Stimulated activated CD8-positive, alpha-beta memory T cell treated with anti-CD3 and anti-CD28 coated beads, Interleukin-7, amount 100 ng/mL, for 4 hours (primary cell): ENCODE measurements around the gene UBAP2L.
"Not testable (repeated sequence)": the region's sequence is repeated elsewhere in the genome, so short reads cannot be mapped to it uniquely, and the experiment has no call there.

ENCODE experiments used
- DNase-seq, 2 donors: peaks; one replicate each; pipeline ENCODE4 v3.0.0-alpha.2; 2020; ENCODE audit warnings: low read depth in 2 of 2

The UBAP2L gene

DNA sequence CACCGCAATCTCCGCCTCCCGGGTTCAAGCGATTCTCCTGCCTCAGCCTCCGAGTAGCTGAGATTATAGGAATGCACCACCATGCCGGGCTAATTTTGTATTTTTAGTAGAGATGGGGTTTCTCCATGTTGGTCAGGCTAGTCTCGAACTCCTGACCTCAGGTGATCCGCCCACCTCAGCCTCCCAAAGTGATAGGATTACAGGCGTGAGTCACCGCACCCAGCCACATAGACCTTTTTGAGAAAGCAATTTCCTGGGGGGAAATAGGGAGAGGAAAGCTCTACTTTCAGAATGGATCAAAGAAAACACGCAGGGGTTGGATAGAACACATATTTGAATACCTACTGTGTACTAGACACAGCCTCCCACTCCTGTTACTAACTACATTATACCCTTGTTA, 15.0 kb upstream of the UBAP2L start:
- not testable (repeated sequence) for DNase-seq

- no peak for DNase-seq
Measured at GRCh38 chr1:154206196-154206595, 14.6 kb upstream of the UBAP2L start, which contains the start of gene CFAP141. Gene CFAP141, minus strand, starts transcription at chr1:154206333. Its CDS starts 26 bp downstream, at chr1:154206307.

- DNase-seq, result no peak
Measured at GRCh38 chr1:154207262-154207661, 13.5 kb upstream of the UBAP2L start.

- no peak for DNase-seq
Measured at GRCh38 chr1:154208677-154209388, 11.9 kb upstream of the UBAP2L start.

DNA sequence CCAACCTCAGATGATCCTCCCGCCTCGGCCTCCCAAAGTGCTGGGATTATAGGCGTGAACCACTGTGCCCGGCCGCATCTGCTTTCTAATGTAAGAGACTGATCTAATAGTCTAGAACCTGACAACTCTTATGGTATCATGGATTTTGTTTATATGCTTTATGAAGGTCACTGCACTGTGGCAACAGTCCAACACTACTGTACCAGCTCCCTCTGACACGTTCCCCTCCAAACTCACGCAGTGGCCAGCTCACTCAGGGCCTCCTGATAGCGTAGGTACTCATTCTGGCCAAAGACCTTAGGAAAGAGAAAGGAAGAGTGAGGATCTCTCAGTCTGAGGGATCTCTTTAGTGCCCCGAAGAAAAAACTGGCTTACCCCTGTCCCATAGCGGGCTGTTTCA, 8.7 kb upstream of the UBAP2L start:
- DNase-seq, result no peak

DNA sequence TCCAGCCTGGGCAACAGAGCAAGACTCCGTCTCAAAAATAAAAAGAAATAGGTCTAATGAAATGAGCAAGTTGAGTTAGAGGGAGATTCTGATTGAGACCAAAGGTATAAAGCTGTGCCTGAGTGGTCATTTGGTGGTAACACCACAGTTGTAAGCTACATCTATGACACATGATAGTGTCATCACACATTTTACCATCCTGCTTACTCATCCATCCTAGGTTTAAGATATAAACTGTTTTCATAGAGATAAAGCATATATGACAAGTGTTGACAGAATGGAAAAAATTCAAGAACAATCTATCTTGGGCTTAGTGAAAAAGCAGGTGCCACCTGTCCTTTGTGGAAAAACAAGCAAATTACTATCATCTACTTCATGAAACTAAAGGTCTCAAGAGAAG, 7.5 kb upstream of the UBAP2L start:
- DNase-seq, result no peak

- DNase-seq, result no peak
Measured at GRCh38 chr1:154218545-154218944, 2.2 kb upstream of the UBAP2L start.

GRCh38 chr1:154219541-154219940, 1.2 kb upstream of the UBAP2L start:
- no peak for DNase-seq

DNA sequence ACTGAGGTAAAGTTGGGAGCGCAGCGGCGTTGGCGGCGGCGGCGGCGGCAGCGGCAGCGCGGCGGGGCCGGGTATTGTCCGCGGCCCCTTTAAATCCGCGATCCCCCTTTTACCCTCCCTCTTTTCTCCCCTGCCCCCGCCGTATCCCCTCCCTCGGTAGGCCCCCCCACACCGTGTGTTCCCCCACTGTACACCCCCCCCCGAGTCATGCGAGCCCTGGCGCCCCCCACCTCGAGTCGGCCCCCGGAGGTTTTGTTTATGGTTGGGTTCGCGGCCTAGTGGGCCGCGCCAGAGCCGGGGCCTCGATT, 169 bp downstream of the UBAP2L start:
- DNase-seq, result no peak

DNA sequence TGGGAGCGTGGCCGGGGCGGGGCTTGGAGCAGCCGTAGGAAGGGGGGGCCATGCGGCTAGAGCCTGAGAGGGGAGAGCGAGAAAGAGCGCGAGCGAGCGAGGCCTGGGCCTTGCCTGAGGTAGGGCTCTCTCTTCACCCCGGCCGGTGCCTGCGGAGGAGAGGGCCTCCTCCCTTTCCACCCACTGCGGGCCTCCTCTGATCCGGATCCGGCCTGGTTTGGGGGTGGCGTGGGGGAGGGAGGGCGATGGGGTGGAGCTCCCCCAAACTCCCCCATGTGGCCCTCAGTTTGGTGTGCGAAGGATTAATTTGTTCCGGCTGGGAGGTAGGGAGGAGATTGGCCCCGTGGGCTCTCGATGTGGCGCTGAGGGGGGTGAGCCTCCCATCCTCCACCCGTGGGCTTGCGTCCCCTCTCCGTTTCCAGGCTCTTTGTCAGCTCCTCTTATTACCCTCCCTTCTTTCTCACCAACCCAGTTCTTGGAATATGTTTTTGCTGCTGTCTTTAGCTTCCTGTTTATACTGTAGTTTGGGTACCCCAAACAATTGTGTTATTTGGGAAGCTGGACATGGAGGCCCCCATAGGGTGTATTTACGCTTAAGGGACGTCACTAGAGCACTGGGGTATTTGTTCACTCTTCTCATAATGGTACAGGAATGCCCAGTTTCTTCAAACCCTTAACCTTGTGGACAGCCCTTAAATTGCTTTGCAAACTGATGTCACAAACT, 685 bp downstream of the UBAP2L start:
- peak; percentile 72 for DNase-seq

DNA sequence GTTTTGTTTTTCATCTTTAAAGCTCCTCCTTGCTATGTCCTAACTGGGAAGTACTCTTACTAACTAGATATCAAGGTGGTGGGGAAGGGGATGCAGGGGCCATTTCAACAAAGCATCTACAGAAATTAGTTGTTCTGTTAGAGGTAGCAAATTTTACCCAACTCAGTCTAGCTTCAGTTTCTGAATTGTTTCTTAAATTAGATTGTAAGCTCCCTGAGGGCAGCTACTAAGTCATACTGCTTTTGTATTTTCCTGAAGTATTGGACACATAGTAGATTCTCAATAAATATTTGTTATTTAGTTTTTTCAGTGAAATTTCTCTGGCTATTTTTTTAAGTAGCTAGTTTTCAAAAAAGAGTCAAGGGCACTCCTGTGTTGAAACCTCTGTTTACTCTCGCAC, 1.8 kb downstream of the UBAP2L start:
- DNase-seq, result no peak

DNA sequence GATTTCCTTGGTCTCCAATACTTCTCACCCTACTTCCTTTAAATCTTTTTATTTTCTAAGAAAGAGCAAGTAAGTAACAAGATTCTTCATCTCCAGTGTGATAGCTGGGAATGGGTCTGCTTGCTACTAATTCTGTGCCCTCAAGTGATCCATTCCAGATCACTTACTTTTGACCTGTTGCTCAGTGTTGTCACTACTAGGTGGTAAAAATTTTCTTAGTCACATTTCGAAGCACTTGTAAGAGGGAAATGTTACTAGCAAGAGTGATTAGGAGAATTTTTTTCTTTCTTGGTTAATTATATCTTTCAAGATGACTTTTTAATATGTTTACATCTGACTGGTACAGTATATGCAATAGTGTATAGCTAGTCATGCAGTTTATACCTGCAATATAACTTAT, 2.2 kb downstream of the UBAP2L start:
- DNase-seq, result no peak

GRCh38 chr1:154223621-154224020, 2.9 kb downstream of the UBAP2L start:
- no peak for DNase-seq

DNA sequence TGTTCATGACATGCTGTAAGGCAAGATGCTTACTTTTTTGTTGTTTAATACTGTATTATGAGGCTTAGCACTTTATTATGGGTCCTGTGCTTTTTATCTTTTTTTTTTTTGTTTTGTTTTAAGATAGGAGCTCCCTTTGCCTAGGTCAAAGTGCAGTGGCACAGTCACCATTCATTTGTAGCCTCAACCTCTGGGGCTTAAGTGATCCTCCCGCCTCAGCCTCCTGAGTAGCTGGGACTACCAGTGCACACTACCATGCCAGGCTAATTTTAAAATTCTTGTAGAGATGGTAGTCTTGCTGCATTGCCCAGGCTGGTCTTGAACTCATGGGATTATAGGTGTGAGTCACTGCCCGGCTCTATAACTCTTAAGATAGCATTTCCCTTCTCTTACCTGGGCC, 4.6 kb downstream of the UBAP2L start:
- DNase-seq, result no peak

DNA sequence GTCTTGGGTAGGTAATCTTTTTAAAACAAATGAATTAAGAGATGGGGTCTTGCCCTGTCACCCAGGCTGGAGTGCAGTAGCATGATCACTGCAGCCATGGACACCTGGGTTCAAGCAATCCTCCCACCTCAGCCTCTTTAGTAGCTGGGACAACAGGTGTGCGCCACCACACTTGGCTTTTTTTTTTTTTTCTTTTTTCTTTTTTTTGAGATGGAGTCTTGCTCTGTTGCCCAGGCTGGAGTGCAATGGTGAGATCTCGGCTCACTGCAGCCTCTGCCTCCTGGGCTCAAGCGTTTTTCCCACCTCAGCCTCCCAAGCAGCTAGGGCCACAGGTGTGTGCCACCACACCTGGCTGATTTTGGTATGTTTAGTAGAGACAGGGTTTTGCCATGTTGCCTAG, 10.4 kb downstream of the UBAP2L start:
- DNase-seq, result not testable (repeated sequence)

GRCh38 chr1:154233127-154233526, 12.4 kb downstream of the UBAP2L start:
- DNase-seq, result not testable (repeated sequence)

DNA sequence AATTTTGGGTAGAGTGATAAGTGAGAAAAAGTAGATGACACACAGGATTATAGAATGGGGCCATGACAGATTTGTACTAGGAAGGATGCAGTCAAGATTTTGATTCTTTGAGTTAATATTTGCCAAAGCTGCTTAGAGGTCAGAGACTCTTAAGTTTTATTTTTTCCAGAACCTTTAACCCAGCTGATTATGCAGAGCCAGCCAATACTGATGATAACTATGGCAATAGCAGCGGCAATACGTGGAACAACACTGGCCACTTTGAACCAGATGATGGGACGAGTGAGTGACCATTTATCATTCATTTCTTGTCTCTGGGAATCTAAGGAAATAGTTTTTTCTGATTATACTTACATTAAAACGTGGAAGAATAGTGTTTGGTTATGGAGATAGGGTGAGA, 16.1 kb downstream of the UBAP2L start:
- no peak for DNase-seq

DNA sequence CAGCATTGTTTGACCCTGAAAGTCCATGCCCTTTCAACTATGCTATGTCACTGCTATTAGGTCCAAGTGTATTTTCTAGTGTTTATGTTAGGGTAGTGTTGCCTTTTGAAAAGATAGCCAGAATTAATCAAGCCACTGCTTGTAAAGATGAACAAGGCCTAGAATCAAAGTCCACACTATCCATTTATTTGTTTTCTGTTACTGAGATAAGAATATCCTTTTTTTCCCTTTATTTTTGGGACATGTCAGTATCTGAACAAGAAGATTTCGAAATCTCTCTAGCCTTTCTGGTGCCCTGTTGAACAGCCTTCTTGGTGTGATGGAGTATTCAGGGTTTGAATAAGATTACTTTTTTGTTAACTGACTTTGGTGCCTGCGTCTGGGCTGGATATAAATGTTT, 16.7 kb downstream of the UBAP2L start:
- no peak for DNase-seq

DNA sequence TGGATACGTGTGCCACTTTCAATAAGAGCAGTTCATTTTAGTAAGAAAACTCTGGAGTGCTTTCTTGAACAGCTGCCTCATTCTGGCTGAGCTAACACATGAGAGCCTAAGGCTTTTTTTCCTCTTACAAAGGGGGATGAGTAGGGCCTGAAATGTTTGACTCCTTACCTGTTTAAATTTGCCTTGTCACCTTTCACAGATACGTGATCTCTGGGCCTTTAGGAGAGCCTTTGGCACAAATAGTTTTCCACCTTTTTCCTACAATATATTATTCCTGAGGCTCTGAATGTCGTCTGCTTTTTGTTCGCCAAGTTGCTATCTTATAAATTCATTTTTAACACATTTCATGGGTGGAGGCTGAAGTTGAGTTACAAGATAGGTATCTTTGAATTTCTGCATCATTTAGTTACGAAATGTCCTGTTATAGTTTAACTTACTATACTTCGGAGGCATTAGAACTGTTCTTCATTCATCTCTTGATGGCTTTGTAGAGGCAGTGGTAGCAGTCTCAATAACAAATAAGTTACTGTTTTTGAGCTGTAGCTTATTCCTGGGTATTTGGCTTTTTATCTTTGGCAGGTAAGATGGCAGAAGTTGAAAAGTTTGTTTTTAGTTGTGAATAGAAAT, 17.2 kb downstream of the UBAP2L start:
- DNase-seq, result no peak

DNA sequence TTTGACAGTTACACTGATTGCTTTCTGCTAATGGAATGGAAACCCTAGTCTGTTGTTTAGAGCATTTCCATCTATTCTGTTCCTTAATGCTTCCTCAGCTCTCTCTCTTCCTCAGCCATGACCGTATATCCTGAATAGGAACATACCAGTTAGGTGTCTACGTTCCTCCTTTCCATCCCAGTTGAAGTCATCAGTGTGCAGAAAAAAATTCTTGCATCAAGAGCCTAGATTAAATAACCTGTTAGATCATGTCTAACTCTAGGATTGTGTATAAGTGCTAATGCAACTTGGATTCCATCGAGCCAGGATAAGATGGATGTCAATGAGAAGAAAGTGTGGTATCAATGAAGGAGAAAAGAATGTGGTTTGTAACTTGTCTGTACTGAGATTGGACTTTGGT, 18.7 kb downstream of the UBAP2L start:
- no peak for DNase-seq

DNA sequence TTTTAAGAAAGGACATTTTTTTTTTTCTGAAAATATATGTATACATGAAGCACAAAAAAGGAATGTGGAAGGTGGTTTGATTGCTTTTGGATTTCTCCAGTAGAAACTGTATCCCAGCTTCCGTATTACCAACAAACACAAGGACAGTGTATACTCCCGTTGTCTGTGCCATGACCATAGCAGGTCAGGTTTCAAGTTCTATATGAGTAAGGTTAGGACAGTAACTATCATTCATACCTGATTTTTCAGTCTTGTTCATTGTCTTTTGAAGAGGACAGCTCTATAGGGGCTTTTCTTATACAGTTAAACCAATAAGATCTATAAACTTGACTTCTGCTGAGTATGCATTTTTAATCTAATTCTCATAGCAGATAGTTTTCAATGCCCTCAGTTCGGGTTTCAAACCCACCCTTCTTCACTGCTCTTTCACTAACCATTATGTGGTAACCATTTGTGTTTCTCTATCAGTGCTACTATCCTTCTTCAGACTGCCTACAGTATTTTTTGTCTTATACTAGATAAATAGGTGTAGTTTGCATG, 19.6 kb downstream of the UBAP2L start:
- DNase-seq, result no peak

DNA sequence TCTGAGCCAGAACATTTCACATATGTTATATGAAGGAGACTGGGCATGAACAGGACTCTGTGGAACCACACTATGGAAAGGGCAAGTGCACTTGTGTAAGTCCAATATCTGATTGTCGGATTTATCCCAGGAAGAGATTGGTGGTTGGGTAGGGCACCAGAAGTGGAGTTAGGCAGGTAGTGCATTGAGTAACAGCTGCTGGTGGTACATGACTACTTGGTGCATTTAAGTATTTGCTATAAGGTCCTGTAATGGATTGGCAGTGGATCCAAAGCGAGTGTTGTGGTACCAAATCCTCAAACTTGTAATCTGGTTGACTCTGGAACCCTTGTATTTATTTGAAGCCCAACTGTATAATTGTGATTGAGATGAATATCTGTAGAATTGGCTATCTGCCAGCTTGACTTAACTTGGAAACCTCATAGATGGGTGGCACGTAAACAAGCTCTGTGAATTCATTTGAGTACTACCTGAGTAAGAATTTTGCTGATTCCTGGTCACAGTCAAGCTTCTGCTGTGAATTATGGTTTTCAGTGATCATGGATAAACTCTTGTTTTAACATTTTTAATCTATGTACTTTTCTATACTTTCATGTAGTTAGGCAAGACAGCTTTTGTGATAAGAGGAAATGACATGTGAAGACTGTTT, 21.1 kb downstream of the UBAP2L start:
- no peak for DNase-seq
